HEK293 (cell line): ENCODE data around the gene LAMA2.

Experiments used
- CTCF ChIA-PET: fragments of 350-600 bp; formaldehyde crosslinking; extraction: SDS; loops from one replicate; lab custom pipeline; 2021; ENCODE audit warnings: antibody characterized with exemption; lab: Yijun Ruan, JAX
- POLR2A ChIA-PET: fragments of 300-600 bp; formaldehyde crosslinking; extraction: SDS; loops from one replicate; lab custom pipeline; 2020; ENCODE audit warnings: antibody characterized with exemption, inconsistent platforms; lab: Yijun Ruan, JAX
- H3K27ac ChIP-seq: fragments of 200-500 bp; sonication (Bioruptor generic); 2 replicates; pipeline ENCODE4 v1.5.1; 2014; ENCODE audit warnings: low read depth, low read length, control low read depth, inconsistent platforms; ENCODE audit errors: extremely low read depth
- H3K36me3 ChIP-seq, 2 experiments: fragments of 200-500 bp in 1 of 2; sonication (Bioruptor generic) in 1 of 2; 1 replicate in 1 of 2; 2 replicates in 1 of 2; pipeline ENCODE4 v1.5.1; 2014 to 2017; ENCODE audit warnings: inconsistent platforms in 2 of 2, low read length in 2 of 2; ENCODE audit not compliant: control insufficient read depth in 2 of 2, insufficient read depth in 1 of 2
- H3K4me1 ChIP-seq: fragments of 200-500 bp; sonication (Bioruptor generic); 2 replicates; pipeline ENCODE4 v1.5.1; 2014; ENCODE audit warnings: mild to moderate bottlenecking, low read length, inconsistent platforms; ENCODE audit not compliant: control insufficient read depth, insufficient read depth
- H3K4me3 ChIP-seq: 2 replicates; pipeline ENCODE4 v1.5.1; 2011; ENCODE audit warnings: low read depth, mild to moderate bottlenecking, control low read depth, low read length, moderate library complexity
- H3K9me3 ChIP-seq: fragments of 200-500 bp; sonication (Bioruptor generic); 2 replicates; pipeline ENCODE4 v1.5.1; 2014; ENCODE audit warnings: low read depth, low read length, inconsistent platforms; ENCODE audit not compliant: control insufficient read depth, insufficient read depth
- INSM2 ChIP-seq: fragments of 450-650 bp; formaldehyde crosslinking; IDR thresholded peaks from 2 replicates; pipeline ENCODE4 v1.5.1; 2016; ENCODE audit warnings: missing biosample characterization, missing genetic modification characterization
- KLF7 ChIP-seq: fragments of 450-650 bp; formaldehyde crosslinking; IDR thresholded peaks from 2 replicates; pipeline ENCODE4 v1.5.1; 2016; ENCODE audit warnings: missing biosample characterization, missing genetic modification characterization, borderline replicate concordance
- PRDM10 ChIP-seq: fragments of 450-650 bp; formaldehyde crosslinking; IDR thresholded peaks from 2 replicates; pipeline ENCODE4 v1.5.1; 2016; ENCODE audit warnings: missing biosample characterization, missing genetic modification characterization
- RBAK ChIP-seq: fragments of 450-650 bp; formaldehyde crosslinking; IDR thresholded peaks from 2 replicates; pipeline ENCODE4 v1.5.1; 2016; ENCODE audit warnings: missing biosample characterization, missing genetic modification characterization
- ZBTB10 ChIP-seq: fragments of 450-650 bp; formaldehyde crosslinking; IDR thresholded peaks from 2 replicates; pipeline ENCODE4 v1.5.1; 2016; ENCODE audit warnings: missing biosample characterization, missing genetic modification characterization
- ZBTB20 ChIP-seq: fragments of 450-650 bp; formaldehyde crosslinking; IDR thresholded peaks from 2 replicates; pipeline ENCODE4 v1.5.1; 2016; ENCODE audit warnings: missing biosample characterization, missing genetic modification characterization
- ZBTB48 ChIP-seq: fragments of 450-650 bp; formaldehyde crosslinking; IDR thresholded peaks from 2 replicates; pipeline ENCODE4 v1.5.1; 2016; ENCODE audit warnings: missing biosample characterization, missing genetic modification characterization
- ZNF274 ChIP-seq, 2 experiments: fragments of 200-500 bp in 1 of 2; fragments of 450-650 bp in 1 of 2; sonication (Bioruptor generic) in 1 of 2; formaldehyde crosslinking in 1 of 2; IDR thresholded peaks; 2 replicates each; pipeline versions ENCODE4 v1.5.1 to v1.6.1; 2014 to 2016; ENCODE audit warnings: borderline replicate concordance in 1 of 2, inconsistent platforms in 1 of 2, low read length in 1 of 2, missing biosample characterization in 1 of 2, missing genetic modification characterization in 1 of 2
- ZNF391 ChIP-seq: fragments of 450-650 bp; formaldehyde crosslinking; IDR thresholded peaks from 2 replicates; pipeline ENCODE4 v1.5.1; 2016; ENCODE audit warnings: low read depth, missing biosample characterization, missing genetic modification characterization, borderline replicate concordance
- ZNF549 ChIP-seq: fragments of 450-650 bp; IDR thresholded peaks from 2 replicates; pipeline ENCODE4 v1.5.1; 2018; ENCODE audit warnings: missing biosample characterization, missing genetic modification characterization, mild to moderate bottlenecking, inconsistent platforms, moderate library complexity
- ZNF645 ChIP-seq: fragments of 450-650 bp; formaldehyde crosslinking; IDR thresholded peaks from 2 replicates; pipeline ENCODE4; 2016; ENCODE audit warnings: missing biosample characterization, missing genetic modification characterization
- ZNF677 ChIP-seq: fragments of 450-650 bp; IDR thresholded peaks from 2 replicates; pipeline ENCODE4 v1.5.0; 2018; ENCODE audit warnings: missing biosample characterization, mild to moderate bottlenecking, missing genetic modification characterization, moderate library complexity
- ZNF692 ChIP-seq: fragments of 450-650 bp; formaldehyde crosslinking; IDR thresholded peaks from 2 replicates; pipeline ENCODE4 v1.5.1; 2016; ENCODE audit warnings: missing biosample characterization, missing genetic modification characterization

LAMA2 gene

GRCh38 chr6:128914051-128914450 is 31.1 kb downstream of the LAMA2 start (continued):
- TF ChIP-seq ZNF391 (tag by site-specific recombination) (no peak), ZNF692 (tag by site-specific recombination) (no peak), PRDM10 (tag by site-specific recombination) (no peak)

- H3K36me3 ChIP-seq, result no peaks in the 10 kb centered on the region
- H3K4me3 ChIP-seq, result no peak overlapping the region
- POLR2A ChIA-PET, result no interaction called here
- no peak overlapping the region for H3K27ac ChIP-seq
- no peaks in the 10 kb centered on the region for H3K9me3 ChIP-seq
- H3K4me1 ChIP-seq, result no peaks in the 10 kb centered on the region
- CTCF ChIA-PET, result no interaction called here
- TF ChIP-seq ZNF677 (tag by site-specific recombination) (no peak), ZBTB20 (tag by site-specific recombination) (no peak), ZNF274 (IDR thresholded peaks at IDR 0.05; ENCODE audit: low read length) (no peak), ZNF274 (tag by site-specific recombination; IDR thresholded peaks at IDR 0.05; ENCODE audit: borderline replicate concordance) (no peak), ZNF549 (tag by site-specific recombination) (no peak), ZNF645 (no peak), ZBTB48 (tag by site-specific recombination) (no peak), INSM2 (tag by site-specific recombination) (no peak), ZNF692 (tag by site-specific recombination) (no peak), RBAK (tag by site-specific recombination) (no peak), KLF7 (tag by site-specific recombination) (no peak), ZBTB10 (no peak)
Observed at GRCh38 chr6:128918886-128919285, 35.9 kb downstream of the LAMA2 start.
